ENCODE measurements around the gene DGKZ.
A peak's percentile ranks its signal among the peaks of the same experiment; 100 is the strongest.

Gene DGKZ

GRCh38 chr11:46342239-46342638, 5.0 kb upstream of the DGKZ start:
- intact Hi-C loops (cut with DNase I; ENCODE audit: low total_unique reads), result no loop called here
- H3K9me3 ChIP-seq, result no peaks in the 10 kb centered on the region
- TF ChIP-seq, protein P1, sequence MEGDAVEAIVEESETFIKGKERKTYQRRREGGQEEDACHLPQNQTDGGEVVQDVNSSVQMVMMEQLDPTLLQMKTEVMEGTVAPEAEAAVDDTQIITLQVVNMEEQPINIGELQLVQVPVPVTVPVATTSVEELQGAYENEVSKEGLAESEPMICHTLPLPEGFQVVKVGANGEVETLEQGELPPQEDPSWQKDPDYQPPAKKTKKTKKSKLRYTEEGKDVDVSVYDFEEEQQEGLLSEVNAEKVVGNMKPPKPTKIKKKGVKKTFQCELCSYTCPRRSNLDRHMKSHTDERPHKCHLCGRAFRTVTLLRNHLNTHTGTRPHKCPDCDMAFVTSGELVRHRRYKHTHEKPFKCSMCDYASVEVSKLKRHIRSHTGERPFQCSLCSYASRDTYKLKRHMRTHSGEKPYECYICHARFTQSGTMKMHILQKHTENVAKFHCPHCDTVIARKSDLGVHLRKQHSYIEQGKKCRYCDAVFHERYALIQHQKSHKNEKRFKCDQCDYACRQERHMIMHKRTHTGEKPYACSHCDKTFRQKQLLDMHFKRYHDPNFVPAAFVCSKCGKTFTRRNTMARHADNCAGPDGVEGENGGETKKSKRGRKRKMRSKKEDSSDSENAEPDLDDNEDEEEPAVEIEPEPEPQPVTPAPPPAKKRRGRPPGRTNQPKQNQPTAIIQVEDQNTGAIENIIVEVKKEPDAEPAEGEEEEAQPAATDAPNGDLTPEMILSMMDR (IDR thresholded peaks at IDR 0.05), result no peak
- peaks cover 0 to 22% (median 8%) of the 10 kb centered on the region in 4 donors for H3K4me1 ChIP-seq
- no peak overlapping the region for H3K27ac ChIP-seq
- H3K36me3 ChIP-seq, result no peaks in the 10 kb centered on the region
- H3K4me3 ChIP-seq, result no peak overlapping the region
- H3K27me3 ChIP-seq, result peaks cover 0 to 7% of the 10 kb centered on the region in 2 donors
- no peak for DNase-seq

- intact Hi-C loops (cut with DNase I; ENCODE audit: low total_unique reads), result no loop called here
- DNase-seq, result no peak
- TF ChIP-seq, protein P1 (IDR thresholded peaks at IDR 0.05), result no peak
- H3K4me1 ChIP-seq, result peaks cover 0 to 31% (median 15%) of the 10 kb centered on the region in 4 donors
- H3K36me3 ChIP-seq, result no peaks in the 10 kb centered on the region
- H3K9me3 ChIP-seq, result no peaks in the 10 kb centered on the region
- no peaks in the 10 kb centered on the region for H3K27me3 ChIP-seq
- H3K4me3 ChIP-seq, result no peak overlapping the region
- H3K27ac ChIP-seq, result no peak overlapping the region
These were observed 3.7 kb upstream of the DGKZ start for GRCh38 chr11:46343520-46343919.

DNA sequence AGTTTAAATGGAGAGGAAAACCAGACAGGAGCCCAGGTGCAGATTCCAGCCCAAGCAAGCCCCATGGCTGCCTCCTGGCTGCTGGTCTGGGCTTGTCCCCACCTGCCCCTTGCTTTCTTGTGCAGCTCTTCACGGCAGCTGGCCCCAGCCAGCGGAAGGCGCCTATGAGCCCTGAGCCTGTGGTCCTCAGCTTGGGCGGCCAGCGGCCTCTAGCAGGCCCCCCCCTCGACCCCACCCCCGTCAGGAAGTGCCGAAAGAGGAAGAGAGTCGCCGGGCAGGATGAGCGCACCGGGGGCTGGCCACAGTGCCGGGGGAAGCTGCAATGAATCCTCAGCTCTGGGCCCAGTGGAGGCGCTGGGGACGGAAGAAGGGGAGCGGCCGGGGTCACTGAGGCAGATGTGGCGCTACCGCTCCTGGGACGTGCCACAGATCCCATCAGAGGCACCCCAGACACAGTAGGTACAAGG, 2.1 kb upstream of the DGKZ start:
- intact Hi-C loops (cut with DNase I; ENCODE audit: low total_unique reads), result no loop called here
- Histone ChIP-seq H3K9me3 (no peaks in the 10 kb centered on the region), H3K36me3 (no peaks in the 10 kb centered on the region), H3K27me3 (no peaks in the 10 kb centered on the region), H3K27ac (no peak overlapping the region), H3K4me1 (peaks cover 0 to 32% (median 16%) of the 10 kb centered on the region in 4 donors), H3K4me3 (peak overlapping the region; percentile 90 to 95)
- DNase-seq, result peak in 1 of 2 donors; percentile 51
- TF ChIP-seq, protein P1 (IDR thresholded peaks at IDR 0.05), result no peak

- Histone ChIP-seq H3K4me3 (peak overlapping the region; percentile 90 to 95), H3K27me3 (no peaks in the 10 kb centered on the region), H3K4me1 (peaks cover 0 to 40% (median 16%) of the 10 kb centered on the region in 4 donors), H3K27ac (no peak overlapping the region), H3K36me3 (no peaks in the 10 kb centered on the region), H3K9me3 (no peaks in the 10 kb centered on the region)
- no peak for DNase-seq
- intact Hi-C loops (cut with DNase I; ENCODE audit: low total_unique reads), result no loop called here
- TF ChIP-seq, protein P1 (IDR thresholded peaks at IDR 0.05), result no peak
These were observed 1.3 kb upstream of the DGKZ start for GRCh38 chr11:46345881-46346484.

DNA sequence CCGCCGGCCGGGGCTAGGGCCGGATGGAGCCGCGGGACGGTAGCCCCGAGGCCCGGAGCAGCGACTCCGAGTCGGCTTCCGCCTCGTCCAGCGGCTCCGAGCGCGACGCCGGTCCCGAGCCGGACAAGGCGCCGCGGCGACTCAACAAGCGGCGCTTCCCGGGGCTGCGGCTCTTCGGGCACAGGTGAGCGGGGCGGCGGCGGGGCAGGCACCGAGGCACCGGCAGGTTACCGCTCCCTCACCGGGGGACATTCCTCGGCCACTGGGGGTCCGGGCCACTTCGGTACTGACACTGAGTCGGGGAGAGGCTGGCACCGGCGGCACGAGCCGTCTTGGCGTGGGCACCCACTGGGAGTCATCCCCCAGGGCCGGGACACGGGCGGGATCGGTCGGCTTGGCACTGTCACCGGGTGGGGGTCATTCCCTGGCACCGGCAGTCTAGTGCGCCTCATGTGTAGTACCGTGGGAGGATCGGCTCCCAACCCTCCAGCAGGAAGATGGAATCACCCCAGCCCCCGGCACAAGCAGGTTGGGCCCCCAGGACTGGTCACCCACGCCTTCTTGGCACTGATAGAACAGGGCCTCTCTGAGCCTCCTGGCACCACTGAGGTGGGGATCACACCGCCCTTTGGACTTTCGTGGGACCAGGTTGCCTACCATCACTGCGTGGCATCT, 511 bp downstream of the DGKZ start:
- H3K4me1 ChIP-seq, result peaks cover 0 to 57% (median 22%) of the 10 kb centered on the region in 4 donors
- DNase-seq, result peak in 1 of 2 donors; percentile 74
- intact Hi-C loops (cut with DNase I; ENCODE audit: low total_unique reads), result no loop called here
- H3K27me3 ChIP-seq, result no peaks in the 10 kb centered on the region
- no peaks in the 10 kb centered on the region for H3K36me3 ChIP-seq
- peak overlapping the region; percentile 90 to 95 for H3K4me3 ChIP-seq
- no peaks in the 10 kb centered on the region for H3K9me3 ChIP-seq
- H3K27ac ChIP-seq, result peak overlapping the region; percentile 56 to 66
- TF ChIP-seq, protein P1 (IDR thresholded peaks at IDR 0.05), result no peak
